Measurements from ENCODE around the gene MRPL22.

DNA sequence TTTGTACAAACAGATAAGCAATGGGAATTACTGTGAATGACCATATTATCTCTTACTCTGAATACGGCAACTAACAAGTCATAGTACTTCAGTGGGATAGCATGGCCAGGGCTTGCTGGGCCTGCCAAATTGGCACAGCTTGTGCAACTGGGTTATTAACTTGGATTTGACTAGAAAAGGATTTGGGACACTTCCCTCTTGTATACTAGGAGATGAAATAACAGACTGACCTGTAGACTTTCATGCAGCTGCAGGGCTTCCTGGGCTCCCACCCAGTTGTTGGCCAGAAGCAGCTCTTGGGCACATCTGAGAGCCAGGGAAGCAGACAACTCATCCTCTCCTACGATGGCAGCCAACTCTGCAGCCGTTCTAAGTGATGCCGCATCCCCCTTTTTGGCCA, 42.7 kb upstream of the MRPL22 start:
- TF ChIP-seq EZH2 (IDR thresholded peaks at IDR 0.05) (no peak), MAX (IDR thresholded peaks at IDR 0.05) (no peak), YY1 (IDR thresholded peaks at IDR 0.05; ENCODE audit: extremely low read depth, insufficient replicate concordance, low read depth, low read length) (no peak), CTCF (IDR thresholded peaks at IDR 0.05 in 2 of 3, conservative IDR thresholded peaks at IDR 0.05 in 1 of 3; ENCODE audit: borderline replicate concordance in 1 of 3, insufficient read depth in 1 of 3, low read depth in 2 of 3, low read length in 2 of 3) (no peak)
